Stomach (tissue), 4 donors: Measurements from ENCODE around the gene HTATSF1.

ENCODE experiments used
- POLR2A ChIP-seq, 4 donors: fragments of 450-650 bp; IDR thresholded peaks; one replicate each; pipeline ENCODE4 v1.6.1; 2016; ENCODE audit warnings: antibody characterized with exemption in 4 of 4, control low read depth in 2 of 4, mild to moderate bottlenecking in 1 of 4, moderate library complexity in 1 of 4
- TF ChIP-seq, protein P1 (sequence below), 7 experiments: fragments of 450-650 bp in 4 of 7; fragments of 200-600 bp in 3 of 7; sonication (generic) in 3 of 7; IDR thresholded peaks; one replicate each; pipeline ENCODE4 v1.5.1; 2016 to 2019; ENCODE audit warnings: antibody characterized with exemption in 7 of 7, control low read depth in 2 of 7, mild to moderate bottlenecking in 1 of 7

DNA sequence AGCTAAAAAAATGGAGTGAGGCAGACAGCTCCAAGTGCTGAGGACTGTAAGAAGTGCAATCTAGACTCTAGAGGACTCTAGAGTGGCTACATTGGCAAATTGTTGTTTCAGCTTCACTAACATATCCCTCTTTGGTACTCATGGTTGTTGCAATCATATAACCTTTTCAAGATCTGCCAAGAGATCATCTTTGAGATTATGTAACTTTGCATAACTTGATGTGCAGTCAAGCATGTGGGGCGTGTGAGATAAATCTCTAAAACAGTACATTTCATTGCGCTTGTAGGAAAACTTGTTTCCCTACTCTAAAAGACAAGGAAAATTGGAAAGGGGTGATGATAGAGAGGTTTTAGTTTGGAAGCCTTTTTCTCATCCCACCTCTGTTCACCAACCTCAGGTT, 20.9 kb upstream of the HTATSF1 start:
- TF ChIP-seq POLR2A (IDR thresholded peaks at IDR 0.05): no peak
- TF ChIP-seq, protein P1, sequence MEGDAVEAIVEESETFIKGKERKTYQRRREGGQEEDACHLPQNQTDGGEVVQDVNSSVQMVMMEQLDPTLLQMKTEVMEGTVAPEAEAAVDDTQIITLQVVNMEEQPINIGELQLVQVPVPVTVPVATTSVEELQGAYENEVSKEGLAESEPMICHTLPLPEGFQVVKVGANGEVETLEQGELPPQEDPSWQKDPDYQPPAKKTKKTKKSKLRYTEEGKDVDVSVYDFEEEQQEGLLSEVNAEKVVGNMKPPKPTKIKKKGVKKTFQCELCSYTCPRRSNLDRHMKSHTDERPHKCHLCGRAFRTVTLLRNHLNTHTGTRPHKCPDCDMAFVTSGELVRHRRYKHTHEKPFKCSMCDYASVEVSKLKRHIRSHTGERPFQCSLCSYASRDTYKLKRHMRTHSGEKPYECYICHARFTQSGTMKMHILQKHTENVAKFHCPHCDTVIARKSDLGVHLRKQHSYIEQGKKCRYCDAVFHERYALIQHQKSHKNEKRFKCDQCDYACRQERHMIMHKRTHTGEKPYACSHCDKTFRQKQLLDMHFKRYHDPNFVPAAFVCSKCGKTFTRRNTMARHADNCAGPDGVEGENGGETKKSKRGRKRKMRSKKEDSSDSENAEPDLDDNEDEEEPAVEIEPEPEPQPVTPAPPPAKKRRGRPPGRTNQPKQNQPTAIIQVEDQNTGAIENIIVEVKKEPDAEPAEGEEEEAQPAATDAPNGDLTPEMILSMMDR (IDR thresholded peaks at IDR 0.05): no peak
